Activated CD4-positive, alpha-beta T cell treated with anti-CD3 and anti-CD28 coated beads for 24 hours (primary cell): ENCODE measurements around the gene NDUFV1.
"Not testable (repeated sequence)": the region's sequence is repeated elsewhere in the genome, so short reads cannot be mapped to it uniquely, and the experiment has no call there.

ENCODE experiments used
- DNase-seq, 2 donors: peaks; one replicate each; pipeline ENCODE4 v3.0.0-alpha.2; 2020; ENCODE audit warnings: low read depth in 2 of 2

Gene NDUFV1

DNA sequence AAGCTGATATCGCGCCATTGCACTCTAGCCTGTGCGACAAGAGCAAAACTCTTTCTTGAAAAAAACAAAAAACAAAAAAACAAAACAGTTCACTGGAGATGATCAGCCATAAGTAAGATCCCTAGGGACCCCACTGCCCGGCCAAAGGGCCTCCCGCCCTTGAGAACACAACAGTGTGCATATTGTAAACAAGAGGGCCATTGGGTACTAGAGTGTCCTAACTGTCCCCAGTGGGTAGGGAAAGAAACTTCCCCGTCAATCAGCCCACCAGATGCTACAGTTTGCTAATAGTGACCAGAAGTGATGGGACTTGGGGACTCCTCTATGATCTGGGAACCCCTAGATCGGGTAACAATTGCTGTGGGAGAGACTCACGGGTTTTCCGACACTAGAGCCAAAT, 47.5 kb downstream of the NDUFV1 start:
- no peak for DNase-seq

DNA sequence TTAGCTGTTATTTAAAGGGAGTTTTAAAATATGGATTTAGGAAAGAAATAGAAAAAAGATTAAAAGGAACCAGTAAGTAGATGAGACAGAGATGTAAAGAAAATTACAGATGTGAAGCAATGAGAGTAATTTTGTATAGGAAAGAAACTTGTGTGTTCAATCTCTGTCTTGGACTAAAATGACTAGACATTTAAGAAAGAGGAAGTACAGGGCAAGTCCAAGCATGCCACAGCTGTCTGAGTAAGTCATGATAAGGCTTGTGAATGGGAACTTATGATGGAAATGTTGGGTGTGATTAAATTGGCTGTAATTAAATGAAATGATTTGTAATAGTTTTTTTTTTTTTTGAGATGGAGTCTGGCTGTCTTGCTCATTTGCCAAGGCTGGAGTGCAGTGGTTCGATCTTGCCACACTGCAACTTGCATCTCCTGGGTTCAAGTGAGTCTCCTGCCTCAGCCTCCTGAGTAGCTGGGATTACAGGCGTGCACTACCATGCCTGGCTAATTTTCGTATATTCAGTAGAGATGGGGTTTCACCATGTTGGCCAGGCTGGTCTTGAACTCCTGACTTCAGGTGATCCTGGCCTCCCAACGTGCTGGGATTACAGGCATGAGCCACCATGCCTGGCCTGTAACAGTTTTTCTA, 49.7 kb downstream of the NDUFV1 start:
- DNase-seq = no peak

DNA sequence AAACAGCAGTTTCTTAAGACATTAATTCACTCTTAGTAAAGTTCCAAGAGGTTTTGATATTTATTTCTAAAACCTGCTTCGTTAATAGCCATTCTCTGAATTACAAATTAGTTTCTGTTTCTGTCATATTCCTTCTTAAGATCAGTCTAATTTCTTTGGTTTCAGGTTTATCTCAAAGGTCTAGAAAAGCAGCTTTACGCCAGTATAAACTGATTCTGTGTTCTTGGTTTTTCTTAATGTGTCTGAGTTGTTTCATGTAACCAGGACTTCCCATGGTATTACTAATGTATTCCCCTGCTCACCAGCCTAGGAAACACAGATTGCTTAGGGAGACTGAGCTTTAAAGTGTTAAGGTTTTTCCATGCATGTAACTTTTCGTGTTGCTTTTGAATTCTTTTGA, 50.6 kb downstream of the NDUFV1 start:
- DNase-seq = no peak

DNA sequence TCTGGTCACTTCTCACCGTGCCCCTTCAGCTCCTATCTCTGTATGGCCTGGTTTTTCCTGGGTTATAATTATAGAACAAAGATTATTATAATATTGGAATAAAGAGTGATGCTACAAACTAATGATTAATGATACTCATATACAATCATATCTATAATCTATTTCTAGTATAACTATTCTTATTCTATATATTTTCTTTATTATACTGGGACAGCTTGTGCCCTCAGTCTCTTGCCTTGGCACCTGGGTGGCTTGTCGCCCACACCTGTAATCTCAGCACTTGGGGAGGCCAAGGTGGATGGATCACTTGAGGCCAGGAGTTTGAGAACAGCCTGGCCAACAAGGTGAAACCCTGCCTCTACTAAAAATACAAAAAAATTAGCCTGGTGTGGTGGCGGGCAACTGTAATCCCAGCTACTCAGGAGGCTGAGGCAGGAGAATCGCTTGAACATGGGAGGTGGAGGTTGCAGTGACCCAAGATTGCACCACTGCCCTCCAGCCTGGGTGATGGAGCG, 53.0 kb downstream of the NDUFV1 start:
- not testable (repeated sequence) for DNase-seq

DNA sequence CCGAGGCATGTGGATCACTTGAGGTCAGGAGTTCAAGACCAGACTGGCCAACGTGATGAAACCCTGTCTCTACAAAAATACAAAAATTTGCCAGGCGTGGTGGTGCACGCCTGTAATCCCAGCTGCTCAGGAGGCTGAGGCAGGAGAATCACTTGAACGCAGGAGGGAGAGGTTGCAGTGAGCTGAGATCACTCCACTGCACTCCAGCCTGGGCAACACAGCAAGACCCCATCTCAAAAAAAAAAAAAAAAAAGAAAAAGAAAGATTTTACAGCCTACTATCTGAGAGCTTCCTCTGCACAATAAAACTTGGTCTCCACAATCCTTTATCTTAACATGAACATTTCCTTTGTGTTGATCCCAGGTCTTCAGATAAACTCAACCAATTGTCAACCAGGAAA, 54.0 kb downstream of the NDUFV1 start:
- DNase-seq = not testable (repeated sequence)
